PC-3 (cell line): ENCODE data around the gene LCE2C.

ENCODE experiments used
- CTCF ChIP-seq: fragments of 300-600 bp; sonication (generic); conservative IDR thresholded peaks from 2 replicates; pipeline ENCODE4 v1.5.1; 2017; ENCODE audit warnings: antibody characterized with exemption, low read depth, mild to moderate bottlenecking, low read length
- EZH2 ChIP-seq: fragments of 300-600 bp; sonication (generic); IDR thresholded peaks from one replicate; pipeline ENCODE4 v1.6.1; 2017; ENCODE audit warnings: antibody characterized with exemption, mild to moderate bottlenecking, low read length; ENCODE audit not compliant: unreplicated experiment

- TF ChIP-seq CTCF (no peak), EZH2 (no peak)
Observed at GRCh38 chr1:152679459-152679858, 4.4 kb downstream of the LCE2C start.
